Mammary epithelial cell (primary cell): ENCODE results near the gene PLCXD3.

ENCODE experiments used
- EZH2 ChIP-seq: IDR thresholded peaks from 2 replicates; pipeline ENCODE4 v1.6.1; 2012; ENCODE audit warnings: low read length, inconsistent platforms, borderline replicate concordance
- TF ChIP-seq, protein P1 (sequence below), 2 donors: IDR thresholded peaks in 1 of 2; conservative IDR thresholded peaks in 1 of 2; 2 replicates each; pipeline ENCODE4 v1.5.1; 2011 to 2012; ENCODE audit warnings: inconsistent platforms in 2 of 2, low read length in 2 of 2, mild to moderate bottlenecking in 2 of 2, control low read depth in 1 of 2, low read depth in 1 of 2; ENCODE audit not compliant: insufficient read depth in 1 of 2; ENCODE audit errors: extremely low read depth in 1 of 2

DNA sequence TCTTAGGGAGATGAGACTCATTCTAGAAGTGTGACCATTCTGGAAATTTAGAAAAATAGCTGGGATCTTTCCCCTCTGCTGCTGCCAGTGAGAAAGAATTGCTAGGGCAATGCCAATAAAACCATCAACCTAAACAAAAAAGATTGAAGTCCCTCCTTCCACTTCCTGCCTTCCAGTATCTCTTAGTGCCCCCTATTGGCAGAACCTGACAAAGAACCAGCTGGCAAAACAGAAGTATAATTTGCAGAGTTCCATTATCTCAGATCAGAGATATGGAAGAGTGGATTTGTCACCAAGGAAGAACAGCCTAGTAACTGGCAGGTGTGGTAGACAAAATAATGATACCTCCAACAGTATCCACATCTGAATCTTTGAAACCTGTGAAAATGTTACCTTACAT, 13.8 kb upstream of the PLCXD3 start:
- TF ChIP-seq, protein P1, sequence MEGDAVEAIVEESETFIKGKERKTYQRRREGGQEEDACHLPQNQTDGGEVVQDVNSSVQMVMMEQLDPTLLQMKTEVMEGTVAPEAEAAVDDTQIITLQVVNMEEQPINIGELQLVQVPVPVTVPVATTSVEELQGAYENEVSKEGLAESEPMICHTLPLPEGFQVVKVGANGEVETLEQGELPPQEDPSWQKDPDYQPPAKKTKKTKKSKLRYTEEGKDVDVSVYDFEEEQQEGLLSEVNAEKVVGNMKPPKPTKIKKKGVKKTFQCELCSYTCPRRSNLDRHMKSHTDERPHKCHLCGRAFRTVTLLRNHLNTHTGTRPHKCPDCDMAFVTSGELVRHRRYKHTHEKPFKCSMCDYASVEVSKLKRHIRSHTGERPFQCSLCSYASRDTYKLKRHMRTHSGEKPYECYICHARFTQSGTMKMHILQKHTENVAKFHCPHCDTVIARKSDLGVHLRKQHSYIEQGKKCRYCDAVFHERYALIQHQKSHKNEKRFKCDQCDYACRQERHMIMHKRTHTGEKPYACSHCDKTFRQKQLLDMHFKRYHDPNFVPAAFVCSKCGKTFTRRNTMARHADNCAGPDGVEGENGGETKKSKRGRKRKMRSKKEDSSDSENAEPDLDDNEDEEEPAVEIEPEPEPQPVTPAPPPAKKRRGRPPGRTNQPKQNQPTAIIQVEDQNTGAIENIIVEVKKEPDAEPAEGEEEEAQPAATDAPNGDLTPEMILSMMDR (conservative IDR thresholded peaks at IDR 0.05 in 1 of 2, IDR thresholded peaks at IDR 0.05 in 1 of 2; ENCODE audit: extremely low read depth in 1 of 2, insufficient read depth in 1 of 2, low read depth in 1 of 2, low read length in 2 of 2), result peak; percentile 19 to 44
- no peak for TF ChIP-seq EZH2
